Sigmoid colon (tissue), 7 donors: Measurements from ENCODE around the gene TNNI3K. TPM values are rescaled to one million over a fixed set of nuclear protein-coding genes. Genes with fewer than 3 reads are reported as not detected.

Experiments used
- DNase-seq: peaks from one replicate; pipeline ENCODE4 v3.0.0-alpha.2; 2019
- H3K27ac ChIP-seq, 4 donors: fragments of 200-600 bp; sonication (generic); one replicate each; pipeline ENCODE4 v1.5.1; 2016 to 2019; ENCODE audit warnings: mild to moderate bottlenecking in 1 of 4
- H3K27me3 ChIP-seq, 3 donors: fragments of 200-600 bp; sonication (generic); one replicate each; pipeline ENCODE4 v1.5.1; 2019; ENCODE audit warnings: mild to moderate bottlenecking in 1 of 3
- H3K36me3 ChIP-seq, 4 donors: fragments of 200-600 bp; sonication (generic); one replicate each; pipeline ENCODE4 v1.5.1; 2016 to 2019
- H3K4me1 ChIP-seq, 4 donors: fragments of 200-600 bp; sonication (generic); one replicate each; pipeline ENCODE4 v1.5.1; 2017 to 2019
- H3K4me3 ChIP-seq, 4 donors: fragments of 200-600 bp; sonication (generic); one replicate each; pipeline ENCODE4 v1.5.1; 2017 to 2019; ENCODE audit warnings: mild to moderate bottlenecking in 2 of 4, moderate library complexity in 1 of 4
- H3K9me3 ChIP-seq, 4 donors: fragments of 200-600 bp in 3 of 4; sonication (generic) in 3 of 4; one replicate each; pipeline versions ENCODE4 v1.5.1 to v1.6.1; 2013 to 2019
- CTCF ChIP-seq, 4 experiments: fragments of 450-650 bp in 3 of 4; fragments of 200-600 bp in 1 of 4; IDR thresholded peaks; one replicate each; pipeline ENCODE4 v1.5.1; 2016 to 2019; ENCODE audit warnings: antibody characterized with exemption in 4 of 4, mild to moderate bottlenecking in 3 of 4, moderate library complexity in 2 of 4
- EP300 ChIP-seq, 4 donors: sonication (generic); formaldehyde crosslinking; IDR thresholded peaks; one replicate each; pipeline ENCODE4 v1.6.1; 2017; ENCODE audit warnings: antibody characterized with exemption in 4 of 4
- POLR2A ChIP-seq, 2 donors: fragments of 450-650 bp; IDR thresholded peaks; one replicate each; pipeline ENCODE4 v1.6.1; 2016; ENCODE audit warnings: antibody characterized with exemption in 2 of 2, mild to moderate bottlenecking in 2 of 2, moderate library complexity in 2 of 2
- POLR2AphosphoS5 ChIP-seq, 4 donors: sonication (generic); formaldehyde crosslinking; IDR thresholded peaks; one replicate each; pipeline ENCODE4 v1.6.1; 2017; ENCODE audit warnings: antibody characterized with exemption in 4 of 4
- WGBS, 2 donors: extraction: QIAGEN DNeasy Blood & Tissue Kit; methylation state at CpG; one replicate each; pipeline ENCODE4 v1.1.7; 2013; 5-methylcytosine and 5-hydroxymethylcytosine counted together
- intact Hi-C: fragments of 100-400 bp; cut with DNase I; formaldehyde crosslinking; loops from one replicate; pipeline ENCODE4 v1.15.1; 2023
- polyA plus RNA-seq, 3 donors: library from polyadenylated mRNA; stranded (reverse); fragments of 200-250 nt; gene quantifications; one replicate each; pipeline ENCODE4 v1.2.3, GENCODE V29; 2013
- total RNA-seq, 4 donors: library from RNA; depleted of rRNA; stranded (reverse); fragments of >200 nt; gene quantifications; one replicate each; pipeline ENCODE4 v1.1.0, GENCODE V29; 2016
- donor health status: healthy with polysubstance abuse.
- donor health status: Bipolar disorder and iron deficiency.
- donor health status: healthy.

TNNI3K gene
- total and polyA plus RNA-seq, 7 donors: 0.45 to 6.9 (median 3.8) TPM; not detected in 1

- Histone ChIP-seq H3K36me3 (peaks cover 0 to 4% (median 0%) of the 10 kb centered on the region in 4 donors), H3K27ac (no peak overlapping the region), H3K9me3 (no peaks in the 10 kb centered on the region), H3K27me3 (no peaks in the 10 kb centered on the region), H3K4me3 (no peak overlapping the region), H3K4me1 (peaks cover 0 to 2% (median under 1%) of the 10 kb centered on the region in 4 donors)
- no peak for TF ChIP-seq EP300 (IDR thresholded peaks at IDR 0.05)
- no peak for TF ChIP-seq CTCF (IDR thresholded peaks at IDR 0.05)
- TF ChIP-seq POLR2A (IDR thresholded peaks at IDR 0.05): no peak
- TF ChIP-seq POLR2AphosphoS5 (IDR thresholded peaks at IDR 0.05): no peak
- 92 to 95% methylated on average over 3 of the region's 3 CpGs for WGBS, 2 donors
- DNase-seq: no peak
- intact Hi-C loops: no loop called here
These were observed 133.1 kb downstream of the TNNI3K start for GRCh38 chr1:74368335-74368734.

GRCh38 chr1:74375376-74375775 is 140.2 kb downstream of the TNNI3K start:
- TF ChIP-seq EP300 (IDR thresholded peaks at IDR 0.05) (no peak), POLR2A (IDR thresholded peaks at IDR 0.05) (no peak), CTCF (IDR thresholded peaks at IDR 0.05) (no peak), POLR2AphosphoS5 (IDR thresholded peaks at IDR 0.05) (no peak)
- no peak overlapping the region for H3K27ac ChIP-seq
- H3K36me3 ChIP-seq: no peaks in the 10 kb centered on the region
- no peaks in the 10 kb centered on the region for H3K4me1 ChIP-seq
- H3K4me3 ChIP-seq: no peak overlapping the region
- intact Hi-C loops: no loop called here
- H3K27me3 ChIP-seq: no peaks in the 10 kb centered on the region
- no peak for DNase-seq
- no peaks in the 10 kb centered on the region for H3K9me3 ChIP-seq

DNA sequence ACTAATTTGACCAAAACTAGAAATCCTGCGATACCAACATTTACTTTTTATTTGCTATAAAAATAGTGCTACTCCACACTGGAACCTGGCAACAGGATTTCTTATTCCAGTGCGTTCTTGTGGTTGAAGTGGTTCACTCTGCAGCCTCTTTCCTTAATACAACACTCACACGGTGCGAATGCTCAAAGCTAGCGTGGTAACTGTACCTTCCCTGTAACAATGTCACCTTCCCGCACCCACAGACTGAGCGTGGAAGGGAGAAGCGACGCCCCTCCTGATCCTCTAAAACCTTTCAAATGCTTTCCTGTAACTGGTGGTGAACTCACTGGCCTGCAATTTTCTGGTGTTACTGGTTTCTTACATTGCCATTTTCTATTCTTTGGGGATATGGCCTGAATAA is 145.1 kb downstream of the TNNI3K start:
- no peaks in the 10 kb centered on the region for H3K9me3 ChIP-seq
- H3K36me3 ChIP-seq: no peaks in the 10 kb centered on the region
- no peaks in the 10 kb centered on the region for H3K27me3 ChIP-seq
- 91 to 92% methylated on average over 9 of the region's 9 CpGs for WGBS, 2 donors
- no peak for TF ChIP-seq POLR2A (IDR thresholded peaks at IDR 0.05)
- TF ChIP-seq EP300 (IDR thresholded peaks at IDR 0.05): no peak
- TF ChIP-seq CTCF (IDR thresholded peaks at IDR 0.05): no peak
- no peak for TF ChIP-seq POLR2AphosphoS5 (IDR thresholded peaks at IDR 0.05)
- intact Hi-C loops: no loop called here
- H3K27ac ChIP-seq: no peak overlapping the region
- H3K4me1 ChIP-seq: no peaks in the 10 kb centered on the region
- DNase-seq: no peak
- no peak overlapping the region for H3K4me3 ChIP-seq

DNA sequence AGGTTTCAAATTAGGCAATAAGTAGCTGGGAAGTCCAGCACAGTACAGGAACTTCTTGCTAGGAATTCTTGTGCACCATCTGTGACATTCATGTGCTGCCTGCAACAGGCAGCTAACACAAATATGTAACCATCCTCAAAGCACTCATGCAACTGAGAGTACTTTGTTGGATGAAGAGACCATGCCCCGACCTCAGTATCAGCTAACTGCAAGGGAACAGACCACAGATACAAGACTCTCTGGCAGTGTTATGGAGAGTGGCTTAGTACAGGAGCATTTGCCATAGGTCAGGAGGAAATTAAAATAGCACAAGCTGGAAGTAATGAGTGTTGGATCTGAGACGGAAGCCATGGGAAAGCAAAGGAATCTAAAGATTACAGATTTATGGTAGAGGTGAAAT is 153.7 kb downstream of the TNNI3K start:
- no peaks in the 10 kb centered on the region for H3K9me3 ChIP-seq
- no peak overlapping the region for H3K4me3 ChIP-seq
- H3K27me3 ChIP-seq: no peaks in the 10 kb centered on the region
- no peaks in the 10 kb centered on the region for H3K36me3 ChIP-seq
- H3K4me1 ChIP-seq: peaks cover 0 to 11% (median 4%) of the 10 kb centered on the region in 4 donors
- intact Hi-C loops: no loop called here
- H3K27ac ChIP-seq: no peak overlapping the region
- no peak for DNase-seq
- WGBS, 2 donors: 87 to 90% methylated on average over 2 of the region's 2 CpGs
- TF ChIP-seq POLR2AphosphoS5 (IDR thresholded peaks at IDR 0.05) (no peak), POLR2A (IDR thresholded peaks at IDR 0.05) (no peak), CTCF (IDR thresholded peaks at IDR 0.05) (no peak), EP300 (IDR thresholded peaks at IDR 0.05) (no peak)

- Histone ChIP-seq H3K4me3 (no peak overlapping the region), H3K9me3 (no peaks in the 10 kb centered on the region), H3K27ac (no peak overlapping the region), H3K27me3 (no peaks in the 10 kb centered on the region), H3K4me1 (peaks cover 0 to 17% (median 4%) of the 10 kb centered on the region in 4 donors), H3K36me3 (no peaks in the 10 kb centered on the region)
- DNase-seq: no peak
- 76 to 79% methylated on average over 3 of the region's 3 CpGs for WGBS, 2 donors
- TF ChIP-seq CTCF (IDR thresholded peaks at IDR 0.05): no peak
- TF ChIP-seq POLR2AphosphoS5 (IDR thresholded peaks at IDR 0.05): no peak
- no peak for TF ChIP-seq POLR2A (IDR thresholded peaks at IDR 0.05)
- TF ChIP-seq EP300 (IDR thresholded peaks at IDR 0.05): no peak
- intact Hi-C loops: no loop called here
These were observed 157.0 kb downstream of the TNNI3K start for GRCh38 chr1:74392186-74392585.
